HAP-1 (cell line): ENCODE measurements around the gene CLCN4.

Source experiments
- DNase-seq, 2 experiments: peaks; one replicate each; pipeline ENCODE4 v3.0.0-alpha.2; 2016 to 2020; ENCODE audit warnings: low spot score in 2 of 2
- H3K27me3 ChIP-seq: fragments of 250-450 bp; sonication (Bioruptor Pico); 2 replicates; pipeline ENCODE4 v1.5.1; 2020; ENCODE audit warnings: low read depth, mild to moderate bottlenecking, moderate library complexity
- H3K36me3 ChIP-seq: fragments of 250-450 bp; sonication (Bioruptor Pico); replicated peaks from 2 replicates; pipeline ENCODE4 v1.5.1; 2020; ENCODE audit warnings: mild to moderate bottlenecking
- H3K4me1 ChIP-seq: fragments of 250-450 bp; sonication (Bioruptor Pico); 2 replicates; pipeline ENCODE4 v1.5.1; 2020; ENCODE audit warnings: mild to moderate bottlenecking
- H3K4me3 ChIP-seq: fragments of 250-450 bp; sonication (Bioruptor Pico); 2 replicates; pipeline ENCODE4 v1.5.1; 2020; ENCODE audit warnings: mild to moderate bottlenecking, moderate library complexity
- H3K9me3 ChIP-seq: fragments of 250-450 bp; sonication (Bioruptor Pico); 2 replicates; pipeline ENCODE4 v1.5.1; 2020; ENCODE audit warnings: mild to moderate bottlenecking, moderate library complexity
- in situ Hi-C: fragments of 300-500 bp; cut with MboI; formaldehyde crosslinking; loops from 3 replicates; pipeline ENCODE4 v1.14.3; 2020; ENCODE audit warnings: low sequenced_read_pairs, inconsistent platforms, mixed read lengths

Gene CLCN4

DNA sequence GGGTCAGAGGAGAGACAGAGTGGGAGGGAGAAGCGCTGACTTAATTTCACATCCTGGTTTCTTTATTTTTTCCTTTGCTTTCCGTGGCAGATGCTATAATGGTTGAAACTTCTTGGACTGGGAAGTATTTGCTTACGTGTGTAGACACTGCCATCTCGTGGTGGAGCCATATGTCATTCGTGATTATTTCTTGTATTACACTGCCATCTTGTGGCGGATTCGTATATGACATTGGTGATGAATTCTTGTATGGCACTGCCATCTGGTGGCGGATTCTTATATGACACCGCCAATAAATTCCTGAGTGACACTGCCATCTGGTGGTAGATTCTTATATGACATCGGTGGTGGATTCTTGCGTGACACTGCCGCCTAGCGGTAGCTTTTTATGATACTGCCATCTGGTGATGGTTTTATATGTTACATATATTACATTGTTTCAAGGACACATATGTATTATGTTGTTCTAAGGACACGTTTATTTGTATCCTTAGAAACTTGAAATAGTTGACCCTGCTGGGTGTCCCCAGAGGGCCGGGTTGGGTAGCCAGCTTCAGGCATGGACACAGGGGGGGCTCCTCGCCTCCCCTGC, 37.3 kb upstream of the CLCN4 start:
- no peaks in the 10 kb centered on the region for H3K4me1 ChIP-seq
- DNase-seq: peak; percentile 52 to 83
- H3K27me3 ChIP-seq: no peaks in the 10 kb centered on the region
- in situ Hi-C loops: loop anchor here (5.0 to 25.0 kb wide), 3 partner anchors 122 to 407 kb away; no protein-coding TSS in a partner anchor
- H3K36me3 ChIP-seq: peaks cover 2% of the 10 kb centered on the region; the same call in 1 of the 2 replicates
- H3K9me3 ChIP-seq: peaks cover 25% of the 10 kb centered on the region
- no peak overlapping the region for H3K4me3 ChIP-seq

DNA sequence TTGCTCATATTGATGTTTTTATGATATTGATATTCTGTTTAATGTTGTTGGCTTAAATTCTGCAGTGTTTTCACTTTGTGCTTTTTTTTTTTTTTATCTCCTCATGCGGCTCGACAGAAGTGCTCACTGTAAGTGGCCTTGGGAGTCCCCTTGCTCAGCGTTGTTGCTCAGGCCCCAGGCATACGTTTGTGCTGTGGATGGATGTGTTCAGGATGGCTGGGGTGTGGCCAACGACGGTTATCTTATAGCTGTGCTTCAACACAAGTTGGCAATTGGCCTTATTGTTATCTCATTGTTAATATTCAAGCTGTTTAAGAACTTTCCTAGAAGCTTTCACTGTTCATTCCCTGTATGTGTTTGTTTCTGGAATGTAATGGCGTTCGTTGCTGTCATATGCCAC, 36.4 kb upstream of the CLCN4 start:
- in situ Hi-C loops: loop anchor here (25.0 kb wide), 2 partner anchors 233 to 408 kb away; no protein-coding TSS in a partner anchor
- Histone ChIP-seq H3K9me3 (peaks cover 25% of the 10 kb centered on the region), H3K4me3 (no peak overlapping the region), H3K36me3 (peaks cover 2% of the 10 kb centered on the region; the same call in 1 of the 2 replicates), H3K4me1 (no peaks in the 10 kb centered on the region), H3K27me3 (no peaks in the 10 kb centered on the region)
- DNase-seq: no peak

DNA sequence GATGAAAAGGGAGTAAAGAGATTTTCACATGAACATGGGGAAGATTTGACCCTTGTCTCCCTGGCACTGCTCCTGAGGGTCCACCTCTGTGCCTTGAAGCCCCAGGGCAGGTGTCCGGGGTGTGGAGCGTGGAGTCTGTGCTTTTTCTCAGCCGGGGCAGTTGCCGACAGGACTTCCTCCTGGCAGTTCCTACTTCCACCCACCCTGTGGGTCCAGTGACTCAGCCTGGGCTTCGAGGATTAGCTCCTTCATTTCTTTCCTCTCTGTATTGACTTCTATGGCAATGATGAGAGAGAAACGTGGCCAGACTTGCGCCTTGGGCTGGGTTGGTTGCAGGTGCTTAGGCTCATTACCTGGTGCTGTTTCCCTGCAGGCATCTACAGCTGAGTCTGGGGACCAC, 35.9 kb upstream of the CLCN4 start:
- no peak overlapping the region for H3K4me3 ChIP-seq
- H3K4me1 ChIP-seq: no peaks in the 10 kb centered on the region
- in situ Hi-C loops: loop anchor here (25.0 kb wide), 2 partner anchors 234 to 409 kb away; no protein-coding TSS in a partner anchor
- H3K36me3 ChIP-seq: peaks cover 2% of the 10 kb centered on the region; the same call in 1 of the 2 replicates
- peaks cover 25% of the 10 kb centered on the region for H3K9me3 ChIP-seq
- DNase-seq: no peak
- H3K27me3 ChIP-seq: no peaks in the 10 kb centered on the region

DNA sequence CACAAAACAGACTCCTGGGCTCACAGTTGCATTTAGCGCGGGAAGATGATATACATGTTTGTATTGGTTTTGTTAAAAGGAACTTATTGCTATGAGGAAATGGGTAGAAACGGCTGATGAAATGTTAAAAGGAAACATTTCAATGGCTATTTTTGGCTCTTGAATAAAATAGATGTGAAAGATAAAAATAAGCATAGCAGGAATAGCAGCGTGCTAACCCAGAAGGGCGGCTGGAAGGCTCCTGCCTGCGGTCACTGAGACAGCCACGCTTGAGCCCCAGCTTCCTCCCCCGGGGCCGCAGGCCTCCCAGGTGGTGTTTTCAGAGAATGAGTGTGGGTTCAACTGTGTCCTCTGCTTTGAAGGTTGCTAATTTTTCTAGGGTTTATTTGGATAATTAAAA, 35.0 kb upstream of the CLCN4 start:
- H3K4me3 ChIP-seq: no peak overlapping the region
- peaks cover 2% of the 10 kb centered on the region; the same call in 1 of the 2 replicates for H3K36me3 ChIP-seq
- H3K27me3 ChIP-seq: no peaks in the 10 kb centered on the region
- in situ Hi-C loops: loop anchor here (25.0 kb wide), 2 partner anchors 234 to 409 kb away; no protein-coding TSS in a partner anchor
- H3K9me3 ChIP-seq: peaks cover 25% of the 10 kb centered on the region
- no peaks in the 10 kb centered on the region for H3K4me1 ChIP-seq
- no peak for DNase-seq

DNA sequence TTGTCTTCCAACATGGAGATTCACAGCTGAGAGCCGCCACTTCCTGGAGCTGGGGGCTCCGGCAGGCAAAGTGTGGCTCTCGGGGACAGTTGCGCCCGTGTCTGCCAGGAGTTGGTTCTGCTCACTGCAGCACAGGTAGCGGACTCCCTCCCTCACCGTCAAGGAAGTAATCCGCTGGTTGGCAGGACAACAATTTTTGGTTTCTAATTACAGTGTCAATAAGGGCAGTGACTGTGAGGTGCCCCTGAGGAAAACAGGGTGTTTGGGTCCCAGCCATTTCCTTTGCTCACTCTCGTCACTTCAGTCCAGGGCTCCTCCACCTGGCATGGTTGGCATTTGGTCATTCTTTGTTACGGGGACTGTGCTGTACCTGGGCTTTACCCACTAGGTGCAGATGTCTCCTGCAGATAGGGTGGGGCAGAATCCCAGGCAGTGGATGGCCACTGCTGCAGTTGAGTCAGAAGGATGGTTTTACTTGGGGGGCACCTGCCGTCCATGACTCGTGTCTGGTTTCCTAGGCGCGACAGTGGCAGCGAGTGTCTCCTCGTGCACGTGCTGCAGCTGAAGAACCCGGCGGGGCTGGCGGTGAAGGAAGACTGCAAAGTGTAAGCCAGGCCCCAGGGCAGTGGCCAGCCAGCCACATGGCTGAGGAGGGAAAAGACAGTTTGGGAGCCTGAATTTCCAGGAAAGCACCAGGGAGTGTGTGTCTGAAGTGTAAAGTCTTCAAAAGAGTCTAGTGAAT, 32.1 kb upstream of the CLCN4 start:
- H3K9me3 ChIP-seq: peaks cover 15% of the 10 kb centered on the region
- H3K4me1 ChIP-seq: no peaks in the 10 kb centered on the region
- no peaks in the 10 kb centered on the region for H3K36me3 ChIP-seq
- in situ Hi-C loops: loop anchor here (25.0 kb wide), 2 partner anchors 237 to 412 kb away; no protein-coding TSS in a partner anchor
- H3K27me3 ChIP-seq: no peaks in the 10 kb centered on the region
- H3K4me3 ChIP-seq: no peak overlapping the region
- DNase-seq: no peak

DNA sequence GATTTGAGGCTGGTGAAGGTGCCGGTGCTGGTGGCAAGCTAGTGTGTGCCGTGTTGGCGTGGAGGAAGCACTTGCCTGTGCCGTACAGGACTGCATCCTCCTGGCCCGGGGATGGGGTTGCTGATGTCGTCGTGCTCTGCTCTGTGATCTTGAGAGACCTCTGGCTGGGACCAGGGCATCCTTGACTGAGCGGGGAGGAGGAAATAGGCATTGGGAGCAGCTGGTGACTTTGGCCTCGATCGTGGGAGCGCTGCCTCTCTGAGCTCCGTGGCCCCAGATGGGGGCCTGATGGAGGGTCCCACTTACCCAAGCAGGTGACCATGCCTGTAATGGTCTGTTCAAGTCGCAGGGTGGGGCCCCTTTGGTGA, 31.5 kb upstream of the CLCN4 start:
- in situ Hi-C loops: no loop called here
- Histone ChIP-seq H3K9me3 (peaks cover 11% of the 10 kb centered on the region), H3K4me3 (no peak overlapping the region), H3K27me3 (no peaks in the 10 kb centered on the region), H3K4me1 (no peaks in the 10 kb centered on the region), H3K36me3 (no peaks in the 10 kb centered on the region)
- DNase-seq: no peak

DNA sequence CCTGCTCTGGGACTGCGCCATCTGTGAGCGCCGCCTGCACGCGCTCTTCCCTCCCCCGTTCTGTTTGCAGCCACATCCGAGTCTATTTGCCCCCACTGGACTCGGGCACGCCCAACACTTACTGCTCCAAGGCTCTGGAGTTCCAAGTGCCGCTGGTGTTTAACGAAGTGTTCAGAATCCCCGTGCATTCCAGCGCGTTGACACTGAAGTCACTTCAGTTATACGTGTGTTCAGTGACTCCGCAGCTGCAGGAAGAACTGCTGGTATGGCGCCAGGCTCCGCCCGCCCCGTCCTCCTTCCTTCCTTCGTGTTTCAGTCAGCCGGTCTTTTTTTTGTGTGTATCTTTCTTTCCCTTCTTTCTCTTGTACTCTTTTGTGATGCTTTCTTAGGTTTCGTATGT, 30.7 kb upstream of the CLCN4 start:
- in situ Hi-C loops: no loop called here
- Histone ChIP-seq H3K4me3 (no peak overlapping the region), H3K4me1 (no peaks in the 10 kb centered on the region), H3K9me3 (peaks cover 3% of the 10 kb centered on the region), H3K27me3 (no peaks in the 10 kb centered on the region), H3K36me3 (no peaks in the 10 kb centered on the region)
- DNase-seq: no peak

DNA sequence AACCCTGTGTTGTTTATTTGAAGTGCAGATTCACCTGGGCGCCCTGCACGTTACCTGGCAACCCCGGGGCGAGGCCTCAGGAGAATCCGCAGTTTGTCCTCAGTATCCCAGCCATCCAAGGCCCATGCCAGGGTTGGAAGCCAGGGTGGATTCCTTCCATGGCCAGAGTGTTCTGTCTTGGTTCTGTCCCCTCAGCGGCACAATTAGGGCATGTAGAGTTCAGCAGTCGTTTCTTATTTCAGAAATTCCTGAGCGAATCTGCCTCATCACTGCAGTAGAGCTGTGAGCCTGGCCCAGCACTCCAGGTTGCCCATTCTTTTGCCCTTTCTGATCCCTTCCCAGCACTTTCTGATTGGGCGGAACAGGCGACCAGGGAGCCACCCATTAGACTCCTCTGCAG, 29.9 kb upstream of the CLCN4 start:
- no peaks in the 10 kb centered on the region for H3K27me3 ChIP-seq

DNA sequence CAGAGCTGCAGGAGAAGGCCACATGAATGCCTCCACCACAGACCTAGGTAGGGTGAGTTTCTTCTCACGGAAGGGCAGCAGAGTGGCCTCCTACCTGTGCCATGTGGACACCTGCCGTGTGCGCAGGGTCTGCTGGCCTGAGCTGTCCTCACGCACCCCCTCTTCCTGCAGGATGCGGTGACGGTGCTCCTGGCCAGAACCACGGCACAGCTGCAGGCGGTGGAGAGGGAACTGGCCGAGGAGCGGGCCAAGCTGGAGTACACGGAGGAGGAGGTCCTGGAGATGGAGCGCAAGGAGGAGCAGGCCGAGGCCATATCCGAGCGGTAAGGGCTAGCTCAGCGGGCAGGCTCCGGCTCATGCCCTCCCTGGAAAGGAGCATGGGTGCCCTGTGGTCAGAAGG, 28.4 kb upstream of the CLCN4 start:
- no peaks in the 10 kb centered on the region for H3K36me3 ChIP-seq
- H3K9me3 ChIP-seq: no peaks in the 10 kb centered on the region
- in situ Hi-C loops: no loop called here

More for the DNA sequence above, 29.9 kb upstream of the CLCN4 start:
- no peak overlapping the region for H3K4me3 ChIP-seq
- H3K36me3 ChIP-seq: no peaks in the 10 kb centered on the region
- no peak for DNase-seq
- H3K4me1 ChIP-seq: no peaks in the 10 kb centered on the region
- no peaks in the 10 kb centered on the region for H3K9me3 ChIP-seq
- in situ Hi-C loops: no loop called here

DNA sequence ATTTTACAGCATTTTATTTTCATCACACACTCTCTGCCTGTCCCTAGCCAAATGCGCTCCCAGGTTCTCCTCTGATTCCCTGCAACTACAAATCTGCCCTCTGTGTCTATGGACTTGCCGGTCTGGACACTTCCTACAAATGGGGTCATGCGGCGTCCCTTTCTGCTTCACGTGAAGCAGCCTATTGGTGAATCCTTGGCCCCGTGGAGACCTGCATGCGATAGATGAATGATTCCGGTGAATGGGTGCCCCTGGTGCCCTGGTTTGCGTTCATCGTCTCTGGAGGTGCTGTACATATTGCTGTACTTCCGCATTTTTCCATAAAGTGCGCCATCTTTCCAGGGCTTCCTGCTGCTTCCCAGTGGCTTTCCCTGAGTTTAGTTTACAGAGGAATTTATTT, 27.5 kb upstream of the CLCN4 start:
- no peak overlapping the region for H3K4me3 ChIP-seq
- no peak for DNase-seq
- in situ Hi-C loops: no loop called here
- H3K36me3 ChIP-seq: no peaks in the 10 kb centered on the region
- no peaks in the 10 kb centered on the region for H3K4me1 ChIP-seq
- no peaks in the 10 kb centered on the region for H3K9me3 ChIP-seq
- no peaks in the 10 kb centered on the region for H3K27me3 ChIP-seq

More for the DNA sequence above, 28.4 kb upstream of the CLCN4 start:
- no peak for DNase-seq
- no peaks in the 10 kb centered on the region for H3K27me3 ChIP-seq
- H3K4me1 ChIP-seq: no peaks in the 10 kb centered on the region
- no peak overlapping the region for H3K4me3 ChIP-seq

DNA sequence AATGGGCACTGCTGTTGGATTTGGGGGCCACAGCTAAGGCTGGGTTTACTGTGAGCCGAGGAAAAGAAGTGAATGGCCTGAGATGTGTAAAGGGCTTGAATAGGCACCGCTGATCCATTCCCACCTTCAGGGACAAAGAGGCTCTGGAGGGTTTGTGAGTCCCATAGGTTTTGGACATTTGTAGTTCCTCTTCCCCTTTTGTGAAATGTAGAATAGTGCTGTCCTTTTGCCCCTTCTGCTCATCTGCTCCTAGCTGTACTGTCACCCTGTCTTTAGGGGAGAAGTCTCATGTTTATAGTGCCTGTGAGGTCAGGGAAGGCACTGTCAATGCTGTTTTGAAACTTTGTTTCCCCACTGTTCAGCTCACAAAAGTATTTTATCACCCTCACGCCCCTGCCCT, 26.4 kb upstream of the CLCN4 start:
- Histone ChIP-seq H3K4me1 (no peaks in the 10 kb centered on the region), H3K9me3 (no peaks in the 10 kb centered on the region), H3K27me3 (no peaks in the 10 kb centered on the region), H3K36me3 (no peaks in the 10 kb centered on the region), H3K4me3 (no peak overlapping the region)
- no peak for DNase-seq
- in situ Hi-C loops: no loop called here

DNA sequence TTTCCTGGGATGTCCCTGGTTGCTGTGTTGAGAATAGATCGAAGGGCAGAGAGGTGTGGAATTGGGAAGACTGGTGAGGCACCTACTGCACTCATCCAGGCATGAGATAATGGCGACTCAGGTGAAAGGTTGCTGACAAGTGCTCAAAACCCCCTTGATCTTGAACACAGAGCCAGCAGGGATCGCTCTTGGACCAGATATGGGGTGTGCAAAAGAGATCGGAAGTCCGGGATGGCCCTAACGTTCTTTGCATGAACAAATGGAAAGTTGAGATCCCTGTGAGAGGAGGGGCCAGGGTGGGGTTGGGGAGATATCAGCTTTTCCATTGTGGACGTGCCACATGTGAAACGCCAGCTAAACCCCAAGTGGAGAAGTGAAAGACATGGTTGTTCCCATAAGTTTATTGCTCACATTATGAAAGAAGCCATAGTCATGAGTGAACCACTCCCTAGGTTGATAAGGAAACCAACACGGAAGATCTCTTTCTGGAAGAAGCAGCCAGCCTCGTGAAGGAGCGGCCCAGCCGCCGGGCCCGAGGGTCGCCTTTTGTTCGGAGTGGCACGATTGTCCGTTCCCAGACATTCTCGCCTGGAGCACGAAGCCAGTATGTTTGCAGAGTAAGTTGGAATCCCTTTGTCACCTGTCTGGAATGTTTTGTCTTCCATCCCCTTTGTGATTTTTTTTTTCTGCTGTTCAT, 22.6 kb upstream of the CLCN4 start:
- Histone ChIP-seq H3K27me3 (no peaks in the 10 kb centered on the region), H3K9me3 (no peaks in the 10 kb centered on the region), H3K4me3 (no peak overlapping the region), H3K4me1 (no peaks in the 10 kb centered on the region), H3K36me3 (no peaks in the 10 kb centered on the region)
- DNase-seq: no peak
- in situ Hi-C loops: no loop called here

DNA sequence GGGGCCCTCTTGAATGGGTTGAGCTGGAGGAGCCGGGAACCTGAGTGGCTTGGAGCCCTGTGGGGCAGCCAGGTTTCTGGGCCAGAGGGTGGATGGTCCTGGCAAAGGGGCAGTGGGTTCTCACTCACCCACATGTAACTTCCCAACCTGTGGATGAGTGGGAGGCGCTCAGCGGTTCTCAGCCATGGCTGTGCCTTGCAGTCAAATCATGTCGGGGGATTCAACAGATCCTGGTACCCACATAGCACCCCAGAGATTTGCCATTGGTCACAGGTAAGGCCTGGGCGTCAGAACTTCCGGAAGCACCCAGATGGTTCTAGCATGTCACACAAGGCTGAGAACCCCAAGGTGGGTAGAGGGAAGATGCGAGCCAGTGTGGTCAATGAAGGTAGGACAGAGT, 21.9 kb upstream of the CLCN4 start:
- DNase-seq: no peak
- no peaks in the 10 kb centered on the region for H3K27me3 ChIP-seq
- no peaks in the 10 kb centered on the region for H3K9me3 ChIP-seq
- H3K4me1 ChIP-seq: no peaks in the 10 kb centered on the region
- H3K36me3 ChIP-seq: no peaks in the 10 kb centered on the region
- in situ Hi-C loops: no loop called here
- H3K4me3 ChIP-seq: no peak overlapping the region
